ENCODE results near the gene CBLL2. TPM values are rescaled to one million over a fixed set of nuclear protein-coding genes. Genes with fewer than 3 reads are reported as not detected.

Gene CBLL2
- total and polyA plus RNA-seq, 9 donors, result not detected

GRCh38 chrX:22315151-22315550 is 42.4 kb downstream of the CBLL2 start:
- TF ChIP-seq CTCF (IDR thresholded peaks at IDR 0.05) (no peak), POLR2A (IDR thresholded peaks at IDR 0.05) (no peak), EP300 (IDR thresholded peaks at IDR 0.05) (no peak)
- Histone ChIP-seq H3K36me3 (no peaks in the 10 kb centered on the region), H3K9me3 (no peaks in the 10 kb centered on the region), H3K27ac (no peak overlapping the region), H3K4me3 (no peak overlapping the region), H3K4me1 (ENCODE audit: insufficient read depth) (no peaks in the 10 kb centered on the region), H3K27me3 (no peaks in the 10 kb centered on the region)
- intact Hi-C loops (cut with DNase I), result no loop called here
- WGBS, 3 donors, result 39 to 56% (median 55%) methylated on average over 3 of the region's 3 CpGs
- DNase-seq, result no peak

GRCh38 chrX:22320236-22320873 is 47.6 kb downstream of the CBLL2 start:
- Histone ChIP-seq H3K27me3 (no peaks in the 10 kb centered on the region), H3K27ac (no peak overlapping the region), H3K9me3 (no peaks in the 10 kb centered on the region), H3K4me1 (ENCODE audit: insufficient read depth) (no peaks in the 10 kb centered on the region), H3K36me3 (no peaks in the 10 kb centered on the region), H3K4me3 (no peak overlapping the region)
- intact Hi-C loops (cut with DNase I), result no loop called here
- TF ChIP-seq POLR2A (IDR thresholded peaks at IDR 0.05), result no peak
- TF ChIP-seq EP300 (IDR thresholded peaks at IDR 0.05), result no peak
- no peak for TF ChIP-seq CTCF (IDR thresholded peaks at IDR 0.05)
- DNase-seq, result no peak
- 54 to 63% (median 61%) methylated on average over 12 of the region's 12 CpGs for WGBS, 3 donors

GRCh38 chrX:22323541-22323940 is 50.8 kb downstream of the CBLL2 start:
- intact Hi-C loops (cut with DNase I), result no loop called here
- Histone ChIP-seq H3K4me1 (ENCODE audit: insufficient read depth) (no peaks in the 10 kb centered on the region), H3K27me3 (no peaks in the 10 kb centered on the region), H3K27ac (no peak overlapping the region), H3K9me3 (no peaks in the 10 kb centered on the region), H3K36me3 (no peaks in the 10 kb centered on the region), H3K4me3 (no peak overlapping the region)
- DNase-seq, result no peak
- WGBS, 3 donors, result 75 to 81% (median 81%) methylated on average over 5 of the region's 5 CpGs
- TF ChIP-seq EP300 (IDR thresholded peaks at IDR 0.05) (no peak), POLR2A (IDR thresholded peaks at IDR 0.05) (no peak), CTCF (IDR thresholded peaks at IDR 0.05) (no peak)

Other genes starting within 250 kb of the CBLL2 start
- 1 to 10 TPM in 3 of 7 donors, under 1 TPM in 4; 0.46 to 4.4 (median 0.94) TPM for gene PHEX, start 240.6 kb upstream of the CBLL2 start, total RNA-seq
- gene PHEX, start 240.6 kb upstream of the CBLL2 start, polyA plus RNA-seq, result 10 to 100 TPM in 1 of 2 donors, 1 to 10 TPM in 1; 5.9 to 18.9 TPM

Data from ovary (tissue), 9 donors.